Measurements from ENCODE around the gene FOXN1. TPM values are rescaled to one million over a fixed set of nuclear protein-coding genes. Genes with fewer than 3 reads are reported as not detected.

The FOXN1 gene
- total RNA-seq, 4 donors from 2014 or later, result not detected

- Histone ChIP-seq H3K4me3 (no peak overlapping the region), H3K9me3 (no peaks in the 10 kb centered on the region), H3K27ac (no peak overlapping the region), H3K27me3 (no peaks in the 10 kb centered on the region), H3K36me3 (no peaks in the 10 kb centered on the region), H3K4me1 (no peaks in the 10 kb centered on the region)
- TF ChIP-seq POLR2A (IDR thresholded peaks at IDR 0.05), result no peak
- no peak for DNase-seq
Measured at GRCh38 chr17:28537219-28537610, 31.1 kb downstream of the FOXN1 start.

GRCh38 chr17:28538296-28538895 lies 32.2 kb downstream of the FOXN1 start:
- DNase-seq, result no peak
- no peaks in the 10 kb centered on the region for H3K36me3 ChIP-seq
- H3K27me3 ChIP-seq, result no peaks in the 10 kb centered on the region
- H3K4me3 ChIP-seq, result no peak overlapping the region
- TF ChIP-seq CTCF (IDR thresholded peaks at IDR 0.05) (no peak), POLR2A (IDR thresholded peaks at IDR 0.05) (no peak)
- H3K4me1 ChIP-seq, result no peaks in the 10 kb centered on the region
- no peak overlapping the region for H3K27ac ChIP-seq
- no peaks in the 10 kb centered on the region for H3K9me3 ChIP-seq

GRCh38 chr17:28540231-28540630 lies 34.1 kb downstream of the FOXN1 start:
- no peak overlapping the region for H3K4me3 ChIP-seq
- no peak for TF ChIP-seq CTCF (IDR thresholded peaks at IDR 0.05)
- no peak for TF ChIP-seq POLR2A (IDR thresholded peaks at IDR 0.05)
- H3K36me3 ChIP-seq, result no peaks in the 10 kb centered on the region
- no peaks in the 10 kb centered on the region for H3K27me3 ChIP-seq
- no peaks in the 10 kb centered on the region for H3K4me1 ChIP-seq
- DNase-seq, result peak in 1 of 3 donors; percentile 28
- H3K27ac ChIP-seq, result no peak overlapping the region
- no peaks in the 10 kb centered on the region for H3K9me3 ChIP-seq

- H3K27me3 ChIP-seq, result no peaks in the 10 kb centered on the region
- H3K4me1 ChIP-seq, result no peaks in the 10 kb centered on the region
- no peak overlapping the region for H3K27ac ChIP-seq
- H3K9me3 ChIP-seq, result no peaks in the 10 kb centered on the region
- no peaks in the 10 kb centered on the region for H3K36me3 ChIP-seq
- TF ChIP-seq POLR2A (IDR thresholded peaks at IDR 0.05), result no peak
- no peak for TF ChIP-seq CTCF (IDR thresholded peaks at IDR 0.05)
- H3K4me3 ChIP-seq, result no peak overlapping the region
- no peak for DNase-seq
Measured at GRCh38 chr17:28541439-28541838, 35.3 kb downstream of the FOXN1 start.

GRCh38 chr17:28544402-28545140 lies 38.4 kb downstream of the FOXN1 start:
- TF ChIP-seq POLR2A (IDR thresholded peaks at IDR 0.05) (no peak), CTCF (IDR thresholded peaks at IDR 0.05) (no peak)
- no peaks in the 10 kb centered on the region for H3K9me3 ChIP-seq

GRCh38 chr17:28545141-28545503 lies 39.0 kb downstream of the FOXN1 start:
- H3K36me3 ChIP-seq, result peaks cover 0 to 7% (median 0%) of the 10 kb centered on the region in 3 donors
- TF ChIP-seq POLR2A (IDR thresholded peaks at IDR 0.05) (no peak), CTCF (IDR thresholded peaks at IDR 0.05) (no peak)
- no peaks in the 10 kb centered on the region for H3K27me3 ChIP-seq
- no peak overlapping the region for H3K27ac ChIP-seq
- peaks cover 0 to 17% (median 11%) of the 10 kb centered on the region in 4 donors for H3K4me1 ChIP-seq
- no peak for DNase-seq
- no peaks in the 10 kb centered on the region for H3K9me3 ChIP-seq
- H3K4me3 ChIP-seq, result no peak overlapping the region

More at GRCh38 chr17:28544402-28545140, 38.4 kb downstream of the FOXN1 start:
- peak in 1 of 3 donors; percentile 8 for DNase-seq
- H3K27ac ChIP-seq, result no peak overlapping the region
- H3K4me1 ChIP-seq, result peaks cover 0 to 13% (median 6%) of the 10 kb centered on the region in 4 donors
- no peaks in the 10 kb centered on the region for H3K27me3 ChIP-seq
- H3K4me3 ChIP-seq, result no peak overlapping the region
- H3K36me3 ChIP-seq, result peaks cover 0 to 7% (median 0%) of the 10 kb centered on the region in 3 donors
